Eye (tissue), 1 donor: ENCODE data around the gene TRIM15.
A peak's percentile ranks its signal among the peaks of the same experiment; 100 is the strongest.
"Not testable (repeated sequence)": the region's sequence is repeated elsewhere in the genome, so short reads cannot be mapped to it uniquely, and the experiment has no call there.

Experiments
- DNase-seq: peaks from one replicate; pipeline ENCODE4 v3.0.0-alpha.2; 2015

Gene TRIM15

DNA sequence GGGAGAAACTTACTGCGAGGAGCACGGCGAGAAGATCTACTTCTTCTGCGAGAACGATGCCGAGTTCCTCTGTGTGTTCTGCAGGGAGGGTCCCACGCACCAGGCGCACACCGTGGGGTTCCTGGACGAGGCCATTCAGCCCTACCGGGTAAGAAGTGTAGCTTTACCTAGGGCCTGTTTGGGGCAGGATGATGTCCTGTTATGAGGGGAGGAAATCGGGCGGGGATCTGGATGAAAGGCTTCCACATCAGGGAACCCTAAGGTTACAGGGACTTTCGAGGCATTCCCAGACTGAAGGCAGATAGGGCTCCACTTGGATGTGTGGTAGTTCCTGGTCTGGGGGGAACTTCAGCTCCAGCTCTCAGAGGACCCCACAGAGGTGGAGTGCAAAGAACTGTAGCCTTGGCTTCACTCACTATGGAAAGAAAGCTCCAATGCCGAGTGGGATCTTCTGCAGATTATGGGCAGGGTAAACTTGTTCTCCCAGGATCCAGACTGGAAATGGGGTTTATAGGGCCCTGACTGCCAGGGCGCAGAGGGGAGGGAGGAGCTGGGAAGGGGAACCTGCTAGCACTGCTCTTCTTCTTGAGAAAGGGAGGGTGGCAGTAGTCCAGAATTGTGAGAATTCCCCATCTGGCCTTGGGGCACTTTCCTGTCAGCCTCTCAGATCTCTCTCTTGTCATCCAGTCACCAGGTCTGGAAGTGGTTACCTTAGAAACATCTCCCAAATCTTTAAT lies 740 bp downstream of the TRIM15 start:
- DNase-seq = no peak

DNA sequence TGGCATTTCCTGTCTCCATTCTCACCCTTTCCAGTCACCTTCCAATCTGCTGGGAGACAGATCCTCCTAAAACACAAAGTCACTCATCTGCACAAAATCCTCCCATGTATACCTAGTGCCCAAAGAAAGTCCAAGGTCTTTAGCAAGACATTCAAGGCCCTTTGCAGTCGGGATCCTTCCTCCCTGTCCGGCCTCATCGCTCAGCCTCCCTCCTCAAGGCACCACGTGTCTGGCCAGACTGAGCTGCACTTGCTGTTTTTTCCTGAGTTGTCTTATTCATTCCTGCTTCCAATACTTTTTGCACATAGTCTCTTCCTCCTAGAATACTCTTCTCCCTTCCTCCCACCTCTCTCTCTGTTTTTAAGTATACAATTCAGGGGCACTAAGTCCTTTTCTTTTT lies 1.4 kb downstream of the TRIM15 start:
- DNase-seq = no peak

GRCh38 chr6:30165238-30165637 lies 1.9 kb downstream of the TRIM15 start:
- not testable (repeated sequence) for DNase-seq

DNA sequence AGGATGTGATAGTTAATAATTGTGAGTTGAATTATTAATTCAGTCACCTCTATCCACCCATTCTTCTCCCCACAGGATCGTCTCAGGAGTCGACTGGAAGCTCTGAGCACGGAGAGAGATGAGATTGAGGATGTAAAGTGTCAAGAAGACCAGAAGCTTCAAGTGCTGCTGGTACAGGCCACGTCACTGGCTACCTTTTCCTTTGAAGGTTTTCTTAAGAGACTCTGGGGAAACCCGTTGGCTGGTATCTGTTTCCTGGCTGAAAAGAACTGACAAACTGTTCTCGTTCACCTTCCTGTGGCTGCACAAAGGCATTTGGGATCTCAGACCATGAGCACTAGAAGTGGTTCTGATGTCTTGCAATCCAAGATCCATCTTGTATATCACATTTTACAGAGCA lies 3.8 kb downstream of the TRIM15 start:
- DNase-seq = no peak

GRCh38 chr6:30168741-30169140 lies 5.4 kb downstream of the TRIM15 start:
- DNase-seq = no peak

- DNase-seq = peak; percentile 70
These were observed 6.6 kb downstream of the TRIM15 start for GRCh38 chr6:30169658-30170614.

- peak; percentile 71 for DNase-seq
These were observed 8.5 kb downstream of the TRIM15 start for GRCh38 chr6:30171677-30172471.

- DNase-seq = no peak
These were observed 9.3 kb downstream of the TRIM15 start for GRCh38 chr6:30172681-30173080.

DNA sequence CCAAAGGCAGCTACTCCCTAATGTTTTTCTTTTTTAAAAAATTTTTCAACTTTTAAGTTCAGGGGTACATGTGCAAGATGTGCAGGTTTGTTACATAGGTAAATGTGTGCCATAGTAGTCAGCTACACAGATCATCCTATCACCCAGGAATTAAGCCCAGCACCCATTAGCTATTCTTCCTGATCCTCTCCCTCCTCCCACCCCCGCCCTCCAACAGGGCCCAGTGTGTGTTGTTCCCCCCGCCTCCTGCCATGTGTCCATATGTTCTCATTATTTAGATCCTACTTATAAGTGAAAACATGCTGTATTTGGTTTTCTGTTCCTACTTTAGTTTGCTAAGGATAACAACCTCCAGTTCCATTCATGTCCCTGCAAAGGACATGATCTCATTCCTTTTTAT lies 12.4 kb downstream of the TRIM15 start:
- no peak for DNase-seq

DNA sequence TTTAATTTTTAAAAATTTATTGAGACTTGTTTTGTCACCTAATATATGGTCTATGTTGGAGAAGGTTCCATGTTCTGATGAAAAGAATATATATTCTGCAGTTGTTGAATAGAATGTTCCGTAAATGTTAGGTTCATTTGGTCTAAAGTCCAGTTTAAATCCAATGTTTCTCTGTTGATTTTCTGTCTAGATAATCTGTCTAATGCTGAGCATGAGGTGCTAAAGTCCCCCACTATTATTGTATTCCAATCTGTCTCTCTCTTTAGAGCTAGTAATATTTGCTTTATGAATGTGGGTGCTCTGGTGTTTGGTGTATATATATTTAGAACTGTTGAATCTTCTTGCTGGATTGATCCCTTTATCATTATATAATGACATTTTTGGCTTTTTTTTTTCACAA lies 15.5 kb downstream of the TRIM15 start:
- DNase-seq = no peak

DNA sequence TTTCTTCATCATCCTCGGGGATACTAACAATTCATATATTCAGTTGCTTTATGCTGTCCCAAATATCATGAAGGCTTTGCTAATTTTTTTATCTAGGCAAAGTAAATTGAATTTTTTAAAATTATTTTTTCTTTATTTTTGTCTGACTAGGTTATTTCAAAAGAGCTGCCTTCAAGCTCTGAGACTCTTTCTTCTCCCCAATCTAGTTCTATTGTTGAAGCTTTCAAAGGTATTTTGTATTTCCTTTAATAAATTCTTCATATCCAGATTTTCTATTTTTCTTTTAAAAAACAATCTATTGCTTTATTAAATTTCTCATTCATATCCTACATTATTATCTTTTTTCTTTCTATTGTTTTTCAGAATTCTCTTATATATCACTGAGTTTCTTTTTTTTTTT lies 16.8 kb downstream of the TRIM15 start:
- DNase-seq = no peak

GRCh38 chr6:30184417-30185031 lies 21.2 kb downstream of the TRIM15 start:
- no peak for DNase-seq

DNA sequence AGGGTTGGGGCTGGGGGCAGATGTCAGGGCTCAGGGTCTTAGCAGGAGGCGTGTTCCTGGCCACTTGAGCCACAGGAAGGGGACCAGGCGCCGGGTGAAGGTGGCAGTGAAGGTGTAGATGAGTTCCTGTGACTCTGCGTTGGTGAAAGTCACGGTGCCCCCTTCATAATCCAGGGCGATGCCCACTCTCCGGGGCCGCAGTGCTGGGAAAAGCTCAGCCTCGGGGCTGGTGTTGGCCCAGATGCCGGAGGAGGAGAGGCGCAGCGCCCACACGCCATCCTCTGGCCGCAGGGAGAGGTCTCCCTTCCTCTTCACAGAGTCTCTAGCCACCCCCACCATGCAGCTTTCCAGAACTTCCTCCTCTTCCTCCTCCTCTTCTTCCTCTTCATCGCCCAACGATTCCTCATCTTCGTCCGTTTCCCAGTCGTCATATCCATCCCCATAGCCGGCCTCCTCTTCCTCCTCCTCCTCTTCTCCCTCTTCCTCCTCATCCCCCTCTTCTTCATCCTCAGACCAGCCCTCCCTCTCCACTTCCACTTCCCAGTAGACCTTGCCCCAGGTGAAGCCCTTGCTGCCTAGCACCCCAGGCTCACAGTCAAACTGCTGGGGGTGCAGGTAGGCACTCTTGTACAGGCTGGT lies 22.6 kb downstream of the TRIM15 start:
- DNase-seq = no peak

GRCh38 chr6:30188541-30188940 lies 25.2 kb downstream of the TRIM15 start:
- DNase-seq = no peak

DNA sequence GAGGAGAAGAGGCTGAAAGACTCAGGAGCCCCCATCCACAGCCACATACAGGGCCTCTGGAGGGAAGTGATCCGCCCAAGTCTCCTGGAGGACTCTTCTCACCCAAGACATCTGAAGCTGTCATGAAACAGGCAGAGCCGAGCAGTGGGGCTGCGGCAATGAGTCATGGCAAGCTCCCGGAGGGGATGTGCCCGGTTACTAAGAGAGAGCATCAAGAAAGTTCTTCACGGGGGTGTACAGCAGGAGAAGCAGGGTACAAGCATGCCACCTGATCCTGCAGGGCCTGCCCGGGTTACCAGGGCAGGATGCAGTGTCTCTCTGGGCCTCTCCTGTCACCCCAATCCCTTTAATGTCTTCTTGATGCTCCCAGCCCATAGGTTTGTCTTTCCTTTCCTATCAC lies 28.7 kb downstream of the TRIM15 start:
- no peak for DNase-seq

DNA sequence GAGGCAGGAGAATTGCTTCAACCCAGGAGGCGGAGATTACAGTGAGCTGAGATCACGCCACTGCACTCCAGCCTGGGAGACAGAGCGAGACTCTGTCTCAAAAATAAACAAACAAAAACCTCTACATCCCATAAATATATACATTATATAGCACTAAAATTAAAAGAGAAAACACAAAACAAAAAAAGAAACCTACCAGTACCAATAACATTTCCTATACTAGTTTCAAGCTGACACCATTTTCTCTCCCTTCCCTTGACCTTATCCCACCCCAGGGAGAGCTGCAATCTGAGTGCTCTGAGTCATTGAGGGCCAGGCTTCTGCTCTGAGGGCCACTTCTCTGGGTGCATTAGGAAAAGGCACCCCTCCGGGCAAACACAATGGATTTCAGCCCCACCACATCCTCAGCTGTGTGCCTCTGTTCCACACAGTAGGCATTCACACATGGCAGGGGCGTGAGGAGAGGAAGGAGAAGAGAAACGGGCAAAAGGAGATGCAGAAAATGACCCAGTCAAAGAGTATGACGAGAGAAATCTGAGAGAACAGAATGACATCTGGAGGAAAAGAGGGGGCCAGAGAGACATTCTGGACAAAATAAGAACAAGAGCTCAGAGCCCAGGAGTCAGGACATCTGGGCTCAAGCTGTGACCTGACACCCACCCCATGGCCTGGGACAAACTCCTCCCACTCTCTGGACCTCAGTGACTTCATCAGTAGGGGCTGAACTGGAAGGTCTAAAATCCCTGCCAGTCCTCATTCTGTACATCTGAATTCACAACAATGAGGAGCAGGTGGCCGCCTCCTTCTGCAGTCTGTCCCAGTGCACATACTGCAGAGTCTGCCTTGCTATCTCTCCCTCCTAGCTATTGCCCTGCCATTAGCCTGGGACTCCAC lies 31.7 kb downstream of the TRIM15 start:
- DNase-seq = peak; percentile 34

DNA sequence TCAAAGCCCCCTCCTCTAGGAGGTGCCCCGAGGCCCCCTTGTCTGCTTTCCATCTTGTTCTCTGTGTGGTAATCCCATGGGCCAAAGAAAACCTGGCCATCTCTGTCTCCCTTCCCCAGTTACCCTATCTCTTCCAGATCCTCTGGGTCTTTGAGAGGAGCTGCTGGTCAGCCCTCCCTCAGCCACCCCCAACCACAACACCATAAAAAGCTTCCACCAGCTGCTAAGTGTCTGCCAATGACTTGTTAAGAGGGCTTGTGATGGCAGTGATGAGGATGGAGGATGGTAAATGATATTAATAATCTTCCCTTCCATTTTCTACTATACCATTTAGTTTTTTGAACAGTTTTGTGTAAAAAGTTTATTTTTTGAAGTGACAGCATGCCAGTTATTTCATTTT lies 32.6 kb downstream of the TRIM15 start:
- no peak for DNase-seq

GRCh38 chr6:30196376-30196775 lies 33.0 kb downstream of the TRIM15 start:
- no peak for DNase-seq

DNA sequence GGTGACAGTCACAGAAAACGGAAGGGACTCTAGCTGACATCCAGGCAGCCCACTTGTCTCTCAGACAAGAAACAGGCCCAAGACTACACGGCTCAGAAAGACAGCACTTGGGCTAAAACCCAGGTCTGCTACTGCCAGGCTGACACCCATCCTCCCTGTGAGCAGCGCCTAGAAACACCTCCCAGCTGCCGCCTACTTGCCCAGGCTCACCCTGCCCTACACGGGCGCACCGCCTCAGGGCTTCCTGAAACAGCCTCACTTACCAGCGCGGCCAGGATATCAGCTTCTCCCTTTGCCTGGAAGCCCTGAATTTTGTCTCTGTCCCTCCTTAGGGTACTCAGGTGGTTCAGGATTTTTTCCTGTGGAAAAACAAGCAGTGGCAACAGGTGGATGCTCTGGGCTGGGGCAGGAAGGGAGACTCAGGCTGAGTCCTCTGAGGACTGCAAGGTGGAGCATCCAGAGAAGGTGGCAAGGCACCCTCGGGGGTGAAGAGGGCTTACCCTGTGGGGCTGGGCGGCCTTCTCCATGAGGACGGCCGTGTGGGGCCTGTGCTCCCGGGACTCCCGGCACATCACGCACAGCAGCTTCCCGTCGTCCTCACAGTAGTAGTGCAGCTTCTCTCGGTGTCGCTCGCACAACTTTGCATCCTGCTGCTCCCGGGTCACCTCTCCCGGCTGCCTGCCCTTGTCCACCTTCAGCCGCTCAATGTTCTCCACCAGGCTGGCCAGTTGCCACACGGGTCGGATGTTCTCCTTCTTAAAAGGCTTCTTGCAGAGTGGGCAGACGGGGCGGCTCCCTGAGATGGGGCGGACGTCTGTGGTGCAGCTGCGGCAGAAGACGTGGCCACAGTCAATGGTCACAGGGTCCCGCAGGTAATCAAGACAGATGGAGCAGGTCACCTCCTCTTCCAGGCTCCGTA lies 35.1 kb downstream of the TRIM15 start:
- no peak for DNase-seq
